Superior temporal gyrus (tissue), 1 donor: ENCODE measurements around the gene SVIP.

Experiments used
- DNase-seq: peaks from one replicate; pipeline ENCODE4 v3.0.0-alpha.2; 2016; ENCODE audit errors: extremely low spot score

The SVIP gene

GRCh38 chr11:22792497-22792896, 37.1 kb downstream of the SVIP start:
- DNase-seq: peak; percentile 95

GRCh38 chr11:22787551-22788162, 41.9 kb downstream of the SVIP start:
- DNase-seq: peak; percentile 95

- DNase-seq: no peak
Observed at GRCh38 chr11:22787055-22787454, 42.5 kb downstream of the SVIP start.

GRCh38 chr11:22786475-22786874, 43.1 kb downstream of the SVIP start:
- DNase-seq: no peak

- peak; percentile 60 for DNase-seq
Observed at GRCh38 chr11:22785251-22785650, 44.4 kb downstream of the SVIP start.

- DNase-seq: no peak
Observed at GRCh38 chr11:22780952-22781593, 48.5 kb downstream of the SVIP start.

- DNase-seq: no peak
Observed at GRCh38 chr11:22779850-22780249, 49.8 kb downstream of the SVIP start.

GRCh38 chr11:22778642-22779041, 51.0 kb downstream of the SVIP start:
- peak; percentile 74 for DNase-seq

- DNase-seq: no peak
Observed at GRCh38 chr11:22775248-22775647, 54.4 kb downstream of the SVIP start.

- no peak for DNase-seq
Observed at GRCh38 chr11:22774716-22775115, 54.9 kb downstream of the SVIP start.

- DNase-seq: no peak
Observed at GRCh38 chr11:22769081-22769480, 60.5 kb downstream of the SVIP start.
